ENCODE results near the gene CELA2A. TPM values are rescaled to one million over a fixed set of nuclear protein-coding genes. Genes with fewer than 3 reads are reported as not detected.

Gene CELA2A
- total RNA-seq, 4 donors from 2014 or later = not detected

GRCh38 chr1:15457585-15457984 is 1.1 kb downstream of the CELA2A start:
- TF ChIP-seq, protein P1, sequence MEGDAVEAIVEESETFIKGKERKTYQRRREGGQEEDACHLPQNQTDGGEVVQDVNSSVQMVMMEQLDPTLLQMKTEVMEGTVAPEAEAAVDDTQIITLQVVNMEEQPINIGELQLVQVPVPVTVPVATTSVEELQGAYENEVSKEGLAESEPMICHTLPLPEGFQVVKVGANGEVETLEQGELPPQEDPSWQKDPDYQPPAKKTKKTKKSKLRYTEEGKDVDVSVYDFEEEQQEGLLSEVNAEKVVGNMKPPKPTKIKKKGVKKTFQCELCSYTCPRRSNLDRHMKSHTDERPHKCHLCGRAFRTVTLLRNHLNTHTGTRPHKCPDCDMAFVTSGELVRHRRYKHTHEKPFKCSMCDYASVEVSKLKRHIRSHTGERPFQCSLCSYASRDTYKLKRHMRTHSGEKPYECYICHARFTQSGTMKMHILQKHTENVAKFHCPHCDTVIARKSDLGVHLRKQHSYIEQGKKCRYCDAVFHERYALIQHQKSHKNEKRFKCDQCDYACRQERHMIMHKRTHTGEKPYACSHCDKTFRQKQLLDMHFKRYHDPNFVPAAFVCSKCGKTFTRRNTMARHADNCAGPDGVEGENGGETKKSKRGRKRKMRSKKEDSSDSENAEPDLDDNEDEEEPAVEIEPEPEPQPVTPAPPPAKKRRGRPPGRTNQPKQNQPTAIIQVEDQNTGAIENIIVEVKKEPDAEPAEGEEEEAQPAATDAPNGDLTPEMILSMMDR (IDR thresholded peaks at IDR 0.05; ENCODE audit: low read depth) = no peak

DNA sequence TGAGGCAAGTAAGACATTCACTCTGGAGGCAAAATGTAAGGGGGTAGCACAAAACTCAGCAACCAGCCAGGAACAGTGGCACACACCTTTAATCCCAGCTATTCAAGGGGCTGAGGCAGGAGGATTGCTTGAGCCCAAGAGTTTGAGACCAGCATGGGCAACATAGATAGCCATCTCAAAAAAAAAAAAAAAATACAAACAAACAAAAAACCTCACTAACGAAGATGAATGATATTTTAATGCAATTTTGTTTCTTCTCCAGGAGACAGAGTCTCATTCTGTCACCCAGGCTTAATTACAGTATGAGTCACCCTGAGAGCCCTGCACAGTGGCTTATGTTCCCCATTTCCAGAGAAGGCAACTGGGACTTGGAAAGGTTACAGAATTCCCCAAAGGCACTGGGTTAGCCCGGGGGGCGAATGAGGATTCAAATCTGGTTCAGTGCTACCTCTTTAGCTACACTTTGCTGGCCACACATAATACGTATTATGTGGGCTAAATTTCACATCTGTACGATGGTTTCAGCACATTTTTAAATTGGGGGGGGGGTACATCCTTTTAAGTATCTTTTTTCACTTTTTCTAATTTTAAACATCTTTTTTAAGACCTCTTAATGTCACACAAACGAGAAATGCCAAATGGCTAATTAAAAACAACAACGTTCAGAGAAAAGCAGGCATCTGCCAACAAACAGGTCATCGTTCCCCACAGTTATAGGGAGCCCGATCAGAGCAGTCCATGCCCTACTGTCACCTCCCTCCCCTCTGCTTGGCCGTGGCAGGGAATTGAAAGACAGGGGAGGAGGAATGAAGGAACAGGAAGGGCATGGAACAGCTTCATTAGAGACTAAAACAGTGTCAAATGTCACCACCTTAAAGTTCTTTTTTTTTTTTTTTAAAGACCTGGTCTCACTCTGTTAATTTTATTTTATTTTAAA is 3.5 kb downstream of the CELA2A start:
- TF ChIP-seq, protein P1 (IDR thresholded peaks at IDR 0.05; ENCODE audit: low read depth) = no peak

DNA sequence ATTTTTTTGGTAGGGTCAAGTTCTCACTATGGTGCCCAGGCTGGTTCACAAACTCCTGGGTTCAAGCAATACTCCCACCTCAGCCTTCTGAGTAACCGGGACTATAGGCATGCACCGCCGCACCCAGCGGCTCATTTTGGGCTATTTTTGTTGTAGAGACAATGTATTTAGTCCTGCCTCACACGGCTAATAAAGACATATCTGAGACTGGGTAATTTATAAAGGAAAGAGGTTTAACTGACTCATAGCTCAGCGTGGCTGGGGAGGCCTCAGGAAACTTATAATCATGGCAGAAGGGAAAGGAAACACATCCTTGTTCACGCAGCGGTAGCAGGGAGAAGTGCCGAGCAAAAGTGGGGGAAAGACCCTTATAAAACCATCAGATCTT is 4.2 kb downstream of the CELA2A start:
- TF ChIP-seq, protein P1 (IDR thresholded peaks at IDR 0.05; ENCODE audit: low read depth) = no peak

GRCh38 chr1:15465674-15466073 is 9.1 kb downstream of the CELA2A start:
- TF ChIP-seq, protein P1 (IDR thresholded peaks at IDR 0.05; ENCODE audit: low read depth) = no peak

DNA sequence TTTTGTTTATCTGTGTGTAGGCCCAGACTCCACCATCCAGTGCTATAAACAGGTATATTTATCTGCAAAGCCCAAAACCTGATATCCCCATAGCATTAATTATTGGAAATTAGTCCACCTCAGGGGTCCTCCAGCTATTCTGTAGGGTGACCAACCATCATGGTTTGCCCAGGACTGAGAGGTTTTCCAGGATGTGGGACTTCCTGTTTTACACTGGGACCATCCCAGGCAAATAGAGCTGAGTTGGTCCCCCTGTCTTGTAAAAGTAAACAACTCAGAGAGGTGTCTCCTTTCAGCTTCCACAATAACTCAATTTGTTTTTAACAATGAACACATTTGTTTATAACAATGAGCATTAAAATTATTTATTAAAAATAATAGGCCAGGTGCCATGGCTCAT is 11.6 kb downstream of the CELA2A start:
- TF ChIP-seq, protein P1 (IDR thresholded peaks at IDR 0.05; ENCODE audit: low read depth) = no peak

DNA sequence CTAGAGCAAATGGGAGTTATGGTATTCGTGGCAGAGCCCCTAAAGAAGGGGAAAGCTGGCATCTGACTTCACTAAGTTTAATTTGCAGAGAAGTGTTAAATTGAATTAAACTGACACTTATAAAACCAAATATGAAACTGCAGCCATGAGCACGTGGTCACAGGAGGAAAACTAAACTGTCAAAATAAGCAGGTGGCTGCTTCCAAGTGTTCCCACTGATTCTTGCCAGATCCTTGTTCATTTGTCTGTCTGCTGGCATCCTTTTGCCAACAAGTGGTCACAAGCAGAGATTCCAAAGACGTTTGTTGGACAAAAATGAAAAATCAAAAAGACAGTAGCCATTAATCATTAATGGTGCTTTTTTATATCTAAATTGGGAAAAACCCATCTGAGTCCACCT is 12.8 kb downstream of the CELA2A start:
- TF ChIP-seq, protein P1 (IDR thresholded peaks at IDR 0.05; ENCODE audit: low read depth) = no peak

GRCh38 chr1:15472587-15472986 is 16.1 kb downstream of the CELA2A start:
- TF ChIP-seq, protein P1 (IDR thresholded peaks at IDR 0.05; ENCODE audit: low read depth) = no peak
